ENCODE data around the gene TRMT2A. TPM values are rescaled to one million over a fixed set of nuclear protein-coding genes. Genes with fewer than 3 reads are reported as not detected.
A peak's percentile ranks its signal among the peaks of the same experiment; 100 is the strongest.

The TRMT2A gene
- total RNA-seq, 2 experiments from 2014 or later = 98.1 to 140 TPM

- CTCF ChIA-PET = no interaction called here
These were observed 9.5 kb downstream of the TRMT2A start for GRCh38 chr22:20107471-20107901.

GRCh38 chr22:20106849-20107237, 10.2 kb downstream of the TRMT2A start:
- Mint-ChIP-seq H3K9me3 (ENCODE audit: low read depth) (no peaks in the 10 kb centered on the region), H3K36me3 (peaks cover 15% of the 10 kb centered on the region), H3K27ac (no peak overlapping the region), H3K27me3 (no peaks in the 10 kb centered on the region), H3K4me1 (peaks cover 19% of the 10 kb centered on the region), H3K4me3 (no peak overlapping the region)
- CTCF ChIA-PET = no interaction called here
- DNase-seq = no peak
- ATAC-seq = no peak

More at GRCh38 chr22:20107471-20107901, 9.5 kb downstream of the TRMT2A start:
- DNase-seq (no peak), ATAC-seq (no peak)
- H3K27me3 Mint-ChIP-seq = no peaks in the 10 kb centered on the region
- no peaks in the 10 kb centered on the region for H3K9me3 Mint-ChIP-seq (ENCODE audit: low read depth)
- peaks cover 13% of the 10 kb centered on the region for H3K36me3 Mint-ChIP-seq
- H3K27ac Mint-ChIP-seq = peak overlapping the region; percentile 69
- H3K4me1 Mint-ChIP-seq = peaks cover 20% of the 10 kb centered on the region
- H3K4me3 Mint-ChIP-seq = no peak overlapping the region

- no peak for ATAC-seq
- Mint-ChIP-seq H3K9me3 (ENCODE audit: low read depth) (no peaks in the 10 kb centered on the region), H3K4me1 (peaks cover 18% of the 10 kb centered on the region), H3K36me3 (peaks cover 16% of the 10 kb centered on the region), H3K27me3 (no peaks in the 10 kb centered on the region), H3K4me3 (no peak overlapping the region), H3K27ac (no peak overlapping the region)
- CTCF ChIA-PET = no interaction called here
- no peak for DNase-seq
These were observed 10.7 kb downstream of the TRMT2A start for GRCh38 chr22:20106205-20106848.

- peaks cover 18% of the 10 kb centered on the region for H3K4me1 Mint-ChIP-seq
- H3K36me3 Mint-ChIP-seq = peaks cover 13% of the 10 kb centered on the region
- ATAC-seq = no peak
- H3K27me3 Mint-ChIP-seq = no peaks in the 10 kb centered on the region
- CTCF ChIA-PET = no interaction called here
- H3K9me3 Mint-ChIP-seq (ENCODE audit: low read depth) = no peaks in the 10 kb centered on the region
- no peak for DNase-seq
- H3K27ac Mint-ChIP-seq = peak overlapping the region; percentile 41
- no peak overlapping the region for H3K4me3 Mint-ChIP-seq
These were observed 11.4 kb downstream of the TRMT2A start for GRCh38 chr22:20105456-20106204.

- DNase-seq = no peak
- peaks cover 34% of the 10 kb centered on the region for H3K36me3 Mint-ChIP-seq
- H3K27me3 Mint-ChIP-seq = no peaks in the 10 kb centered on the region
These were observed 14.7 kb downstream of the TRMT2A start for GRCh38 chr22:20102203-20102780.

GRCh38 chr22:20101638-20102037, 15.4 kb downstream of the TRMT2A start:
- peaks cover 51% of the 10 kb centered on the region for H3K4me1 Mint-ChIP-seq
- CTCF ChIA-PET = interaction anchor here (0.7 to 3.2 kb wide), 6 partner anchors 10 to 146 kb away, joined by 3 to 21 read pairs (median 5); partner anchors contain the start of genes RANBP1 and TRMT2A
- DNase-seq (no peak), ATAC-seq (no peak)
- peaks cover 4% of the 10 kb centered on the region for H3K9me3 Mint-ChIP-seq (ENCODE audit: low read depth)
- H3K27me3 Mint-ChIP-seq = no peaks in the 10 kb centered on the region
- no peak overlapping the region for H3K4me3 Mint-ChIP-seq
- H3K36me3 Mint-ChIP-seq = peaks cover 41% of the 10 kb centered on the region
- peak overlapping the region; percentile 85 for H3K27ac Mint-ChIP-seq

More at GRCh38 chr22:20102203-20102780, 14.7 kb downstream of the TRMT2A start:
- no peak for ATAC-seq
- no peaks in the 10 kb centered on the region for H3K9me3 Mint-ChIP-seq (ENCODE audit: low read depth)
- no peak overlapping the region for H3K4me3 Mint-ChIP-seq
- CTCF ChIA-PET = interaction anchor here (1.5 to 3.2 kb wide), 3 partner anchors 9 to 16 kb away, joined by 5 to 21 read pairs (median 9); partner anchors contain the start of genes RANBP1 and TRMT2A
- H3K4me1 Mint-ChIP-seq = peaks cover 47% of the 10 kb centered on the region
- H3K27ac Mint-ChIP-seq = peak overlapping the region; percentile 85

- Mint-ChIP-seq H3K27me3 (no peaks in the 10 kb centered on the region), H3K36me3 (peaks cover 64% of the 10 kb centered on the region), H3K27ac (peak overlapping the region; percentile 85), H3K4me1 (peaks cover 66% of the 10 kb centered on the region), H3K9me3 (ENCODE audit: low read depth) (peaks cover 4% of the 10 kb centered on the region), H3K4me3 (peak overlapping the region; percentile 40)
- no peak for DNase-seq
- CTCF ChIA-PET = no interaction called here
- no peak for ATAC-seq
These were observed 17.8 kb downstream of the TRMT2A start for GRCh38 chr22:20099099-20099711.

GRCh38 chr22:20096574-20097420, 20.2 kb downstream of the TRMT2A start:
- Mint-ChIP-seq H3K36me3 (peaks cover 76% of the 10 kb centered on the region), H3K4me3 (no peak overlapping the region), H3K9me3 (ENCODE audit: low read depth) (peaks cover 4% of the 10 kb centered on the region), H3K4me1 (peaks cover 78% of the 10 kb centered on the region), H3K27me3 (no peaks in the 10 kb centered on the region), H3K27ac (no peak overlapping the region)
- CTCF ChIA-PET = interaction anchor here (0.7 to 2.6 kb wide), 7 partner anchors 14 to 126 kb away, joined by 3 to 14 read pairs (median 3); partner anchors contain the start of gene TRMT2A
- ATAC-seq (no peak), DNase-seq (no peak)

- H3K4me3 Mint-ChIP-seq = no peak overlapping the region
- no peaks in the 10 kb centered on the region for H3K27me3 Mint-ChIP-seq
- H3K9me3 Mint-ChIP-seq (ENCODE audit: low read depth) = peaks cover 4% of the 10 kb centered on the region
- no peak for DNase-seq
- peaks cover 80% of the 10 kb centered on the region for H3K4me1 Mint-ChIP-seq
- CTCF ChIA-PET = interaction anchor here (0.6 to 2.6 kb wide), 5 partner anchors 14 to 70 kb away, joined by 3 to 14 read pairs (median 3); partner anchors contain the start of gene TRMT2A
- H3K36me3 Mint-ChIP-seq = peaks cover 87% of the 10 kb centered on the region
- no peak for ATAC-seq
- H3K27ac Mint-ChIP-seq = peak overlapping the region; percentile 53
These were observed 21.5 kb downstream of the TRMT2A start for GRCh38 chr22:20095521-20095920.

GRCh38 chr22:20094197-20094807, 22.7 kb downstream of the TRMT2A start:
- H3K36me3 Mint-ChIP-seq = peaks cover 88% of the 10 kb centered on the region
- H3K27me3 Mint-ChIP-seq = no peaks in the 10 kb centered on the region
- no peak overlapping the region for H3K27ac Mint-ChIP-seq
- H3K9me3 Mint-ChIP-seq (ENCODE audit: low read depth) = peaks cover 4% of the 10 kb centered on the region
- no peak for DNase-seq
- no peak for ATAC-seq
- CTCF ChIA-PET = interaction anchor here (1.4 kb wide), 1 partner anchor 16 kb away, joined by 3 read pairs; no protein-coding TSS in a partner anchor
- peaks cover 80% of the 10 kb centered on the region for H3K4me1 Mint-ChIP-seq
- H3K4me3 Mint-ChIP-seq = no peak overlapping the region

- Mint-ChIP-seq H3K9me3 (ENCODE audit: low read depth) (peaks cover 4% of the 10 kb centered on the region), H3K27me3 (no peaks in the 10 kb centered on the region), H3K36me3 (peaks cover 85% of the 10 kb centered on the region), H3K27ac (no peak overlapping the region), H3K4me1 (peaks cover 79% of the 10 kb centered on the region), H3K4me3 (no peak overlapping the region)
- CTCF ChIA-PET = interaction anchor here (1.4 kb wide), 1 partner anchor 17 kb away, joined by 3 read pairs; no protein-coding TSS in a partner anchor
- ATAC-seq (no peak), DNase-seq (no peak)
These were observed 23.4 kb downstream of the TRMT2A start for GRCh38 chr22:20093418-20094196.

All from activated CD8-positive, alpha-beta memory T cell treated with anti-CD3 and anti-CD28 coated beads, Interleukin-2, amount 10 ng/mL, durations not matched to agents 7 days and 5 days (primary cell).